GM23248 (cell line): Measurements from ENCODE around the gene TMEM191C. TPM values are rescaled to one million over a fixed set of nuclear protein-coding genes. Genes with fewer than 3 reads are reported as not detected.
"Not testable (repeated sequence)": the region's sequence is repeated elsewhere in the genome, so short reads cannot be mapped to it uniquely, and the experiment has no call there.

Experiments used
- DNase-seq: peaks from one replicate; pipeline ENCODE4 v3.0.0-alpha.2; 2015
- H2AFZ ChIP-seq: fragments of 200-600 bp; sonication (generic); 2 replicates; pipeline ENCODE4 v1.6.1; 2016; ENCODE audit warnings: antibody characterized with exemption
- H3F3A ChIP-seq: fragments of 200-600 bp; sonication (generic); 2 replicates; pipeline ENCODE4 v1.6.1; 2016; ENCODE audit warnings: mild to moderate bottlenecking, antibody characterized with exemption, mixed run types; ENCODE audit not compliant: insufficient read depth
- H3K27ac ChIP-seq: fragments of 200-600 bp; sonication (generic); 2 replicates; pipeline ENCODE4 v1.5.1; 2016; ENCODE audit warnings: mild to moderate bottlenecking
- H3K27me3 ChIP-seq: fragments of 200-600 bp; sonication (generic); replicated peaks from 2 replicates; pipeline ENCODE4 v1.6.1; 2016; ENCODE audit warnings: mild to moderate bottlenecking; ENCODE audit not compliant: insufficient read depth
- H3K36me3 ChIP-seq: fragments of 200-600 bp; sonication (generic); 2 replicates; pipeline ENCODE4 v1.6.1; 2016; ENCODE audit warnings: low read depth, mild to moderate bottlenecking
- H3K4me1 ChIP-seq: fragments of 200-600 bp; sonication (generic); 2 replicates; pipeline ENCODE4 v1.6.1; 2016; ENCODE audit warnings: mild to moderate bottlenecking; ENCODE audit not compliant: insufficient read depth
- H3K4me2 ChIP-seq: fragments of 200-600 bp; sonication (generic); one replicate; pipeline ENCODE4 v1.6.1; 2016; ENCODE audit warnings: mild to moderate bottlenecking; ENCODE audit not compliant: unreplicated experiment
- H3K4me3 ChIP-seq: fragments of 200-600 bp; sonication (generic); 2 replicates; pipeline ENCODE4 v1.5.1; 2016; ENCODE audit warnings: mild to moderate bottlenecking
- H3K79me2 ChIP-seq: fragments of 200-600 bp; sonication (generic); 2 replicates; pipeline ENCODE4 v1.6.1; 2016; ENCODE audit warnings: mild to moderate bottlenecking; ENCODE audit not compliant: insufficient read depth
- H3K9ac ChIP-seq: fragments of 200-600 bp; sonication (generic); 2 replicates; pipeline ENCODE4 v1.6.1; 2016; ENCODE audit warnings: mild to moderate bottlenecking
- H3K9me2 ChIP-seq: fragments of 200-600 bp; sonication (generic); 2 replicates; pipeline ENCODE4 v1.6.1; 2016; ENCODE audit warnings: mixed run types, mild to moderate bottlenecking, moderate library complexity; ENCODE audit not compliant: insufficient read depth
- H3K9me3 ChIP-seq: fragments of 200-600 bp; sonication (generic); one replicate; pipeline ENCODE4 v1.6.1; 2017; ENCODE audit warnings: low read depth
- H4K20me1 ChIP-seq: fragments of 200-600 bp; sonication (generic); 2 replicates; pipeline ENCODE4 v1.6.0; 2016; ENCODE audit not compliant: insufficient read depth
- WGBS, 2 experiments: methylation state at CpG; one replicate each; pipeline ENCODE4 v1.1.6; 2015 to 2017; ENCODE audit warnings: low lambda C conversion rate in 2 of 2, low coverage in 1 of 2; ENCODE audit errors: missing lambda C conversion rate in 2 of 2; 5-methylcytosine and 5-hydroxymethylcytosine counted together
- in situ Hi-C: fragments of 300-500 bp; cut with MboI; formaldehyde crosslinking; loops from 2 replicates; pipeline ENCODE4 v1.15.0; 2020
- polyA plus RNA-seq: library from polyadenylated mRNA; unstranded; fragments of >200 nt; fragmentation: Nextera tagmentation; extraction: Ambion mirVana; gene quantifications from 2 replicates; pipeline ENCODE4 v1.2.1, GENCODE V29; 2016
- total RNA-seq: library from RNA; depleted of rRNA; stranded (reverse); fragments of >200 nt; shearing (Covaris generic); gene quantifications from 2 replicates; pipeline ENCODE4 v1.2.3, GENCODE V29; 2014

Gene TMEM191C
- total and polyA plus RNA-seq, 2 experiments from 2014 or later: 0.32 to 0.54 TPM

GRCh38 chr22:21435998-21436810, 31.0 kb upstream of the TMEM191C start:
- H3K4me1 ChIP-seq, H3K79me2 ChIP-seq, H3F3A ChIP-seq, H3K9me3 ChIP-seq, H4K20me1 ChIP-seq, H3K4me2 ChIP-seq, H3K9ac ChIP-seq, DNase-seq, H3K4me3 ChIP-seq, H3K27me3 ChIP-seq, H3K9me2 ChIP-seq, in situ Hi-C loops, H3K27ac ChIP-seq, H3K36me3 ChIP-seq, H2AFZ ChIP-seq: not testable (repeated sequence)
- 5 to 13% methylated on average over 3 to 4 of the region's 12 CpGs for WGBS, 2 experiments

GRCh38 chr22:21438013-21438412, 29.2 kb upstream of the TMEM191C start:
- H3K36me3 ChIP-seq, H3K27ac ChIP-seq, H3K79me2 ChIP-seq, H3F3A ChIP-seq, H3K9me3 ChIP-seq, H3K27me3 ChIP-seq, H2AFZ ChIP-seq, H3K9ac ChIP-seq, H3K4me2 ChIP-seq, DNase-seq, H3K4me3 ChIP-seq, in situ Hi-C loops, H3K4me1 ChIP-seq, H4K20me1 ChIP-seq, H3K9me2 ChIP-seq: not testable (repeated sequence)
- WGBS, 2 experiments: 96 to 98% methylated on average over 4 of the region's 6 CpGs

- no CpG with 5 or more reads among the region's 10 CpGs for WGBS, 2 experiments
- H2AFZ ChIP-seq, in situ Hi-C loops, H3K79me2 ChIP-seq, H3K9me3 ChIP-seq, H3K36me3 ChIP-seq, DNase-seq, H3K4me1 ChIP-seq, H3K4me2 ChIP-seq, H3K9ac ChIP-seq, H3F3A ChIP-seq, H3K27me3 ChIP-seq, H4K20me1 ChIP-seq, H3K27ac ChIP-seq, H3K9me2 ChIP-seq, H3K4me3 ChIP-seq: not testable (repeated sequence)
These were observed 27.1 kb upstream of the TMEM191C start for GRCh38 chr22:21440018-21440636.

GRCh38 chr22:21440676-21441075, 26.5 kb upstream of the TMEM191C start:
- DNase-seq, H3K79me2 ChIP-seq, H3F3A ChIP-seq, H3K4me1 ChIP-seq, H3K4me2 ChIP-seq, H3K9ac ChIP-seq, H3K36me3 ChIP-seq, H2AFZ ChIP-seq, H4K20me1 ChIP-seq, H3K27ac ChIP-seq, H3K9me3 ChIP-seq, H3K9me2 ChIP-seq, H3K27me3 ChIP-seq, in situ Hi-C loops, H3K4me3 ChIP-seq: not testable (repeated sequence)
- no CpG with 5 or more reads among the region's 16 CpGs for WGBS, 2 experiments

GRCh38 chr22:21441170-21441569, 26.0 kb upstream of the TMEM191C start:
- H3F3A ChIP-seq, H3K9ac ChIP-seq, H3K9me3 ChIP-seq, H3K4me3 ChIP-seq, H3K4me1 ChIP-seq, H3K79me2 ChIP-seq, H2AFZ ChIP-seq, H3K27ac ChIP-seq, in situ Hi-C loops, H3K27me3 ChIP-seq, H3K9me2 ChIP-seq, H3K4me2 ChIP-seq, DNase-seq, H4K20me1 ChIP-seq, H3K36me3 ChIP-seq: not testable (repeated sequence)
- WGBS, 2 experiments: 96 to 100% methylated on average over 4 of the region's 6 CpGs

- in situ Hi-C loops, H3K9ac ChIP-seq, H3K36me3 ChIP-seq, H3K27ac ChIP-seq, H2AFZ ChIP-seq, H4K20me1 ChIP-seq, H3K4me3 ChIP-seq, H3K4me1 ChIP-seq, H3F3A ChIP-seq, H3K79me2 ChIP-seq, H3K9me3 ChIP-seq, DNase-seq, H3K9me2 ChIP-seq, H3K4me2 ChIP-seq, H3K27me3 ChIP-seq: not testable (repeated sequence)
- no CpG with 5 or more reads among the region's 9 CpGs for WGBS, 2 experiments
These were observed 25.1 kb upstream of the TMEM191C start for GRCh38 chr22:21442123-21442522.

GRCh38 chr22:21442646-21443045, 24.5 kb upstream of the TMEM191C start:
- H3K36me3 ChIP-seq, H2AFZ ChIP-seq, DNase-seq, H3K79me2 ChIP-seq, H3K4me1 ChIP-seq, in situ Hi-C loops, H3K9me2 ChIP-seq, H3K9me3 ChIP-seq, H4K20me1 ChIP-seq, H3K27ac ChIP-seq, H3F3A ChIP-seq, H3K4me2 ChIP-seq, H3K4me3 ChIP-seq, H3K9ac ChIP-seq, H3K27me3 ChIP-seq: not testable (repeated sequence)
- 100% methylated on average over 1 to 6 of the region's 15 CpGs for WGBS, 2 experiments
